Mucosa of descending colon (tissue), 3 donors: ENCODE measurements around the gene BAZ1A. TPM values are rescaled to one million over a fixed set of nuclear protein-coding genes. Genes with fewer than 3 reads are reported as not detected.

Experiments used
- ATAC-seq: fragments of 200-7000 bp; cut with Tn5 transposase; one replicate; pipeline ENCODE4 v1.9.1; 2020; ENCODE audit warnings: mild to moderate bottlenecking, moderate library complexity
- DNase-seq, 3 donors: peaks; one replicate each; pipeline ENCODE4 v3.0.0-alpha.2; 2020
- H3K36me3 ChIP-seq: fragments of 200-600 bp; one replicate; pipeline ENCODE4 v1.8.0; 2021; ENCODE audit warnings: low read depth, mild to moderate bottlenecking
- H3K4me1 ChIP-seq: fragments of 200-600 bp; one replicate; pipeline ENCODE4 v1.8.0; 2021; ENCODE audit warnings: low read depth, mild to moderate bottlenecking
- H3K4me3 ChIP-seq: fragments of 200-600 bp; one replicate; pipeline ENCODE4 v1.8.0; 2021; ENCODE audit warnings: mild to moderate bottlenecking
- H3K9me3 ChIP-seq: fragments of 200-600 bp; one replicate; pipeline ENCODE4 v1.8.0; 2021; ENCODE audit warnings: mild to moderate bottlenecking
- CTCF ChIP-seq: fragments of 200-600 bp; IDR thresholded peaks from one replicate; pipeline ENCODE4 v1.8.0; 2022; ENCODE audit warnings: antibody characterized with exemption, mild to moderate bottlenecking
- intact Hi-C, 2 donors: fragments of 100-400 bp; cut with DNase I in 1 of 2; cut with micrococcal nuclease in 1 of 2; formaldehyde crosslinking; loops; one replicate each; pipeline versions ENCODE4 v1.11.0 to v1.11.1; 2022; cut with DNase I, micrococcal nuclease
- total RNA-seq, 3 donors: library from RNA; stranded (reverse); fragmentation: NEBNext Ultra II Directional in 2 of 3; extraction: Animal tissue kit (Norgen Biotek cat#: 25700) in 2 of 3; gene quantifications; one replicate each; pipeline versions ENCODE4 v1.2.1 to v1.2.4, GENCODE V29; 2021 to 2023
- donor health status: DM: no; HTN: no; CAD: no; lungs with moderate emphysema.
- donor health status: DM: no; HTN: no; CAD: no.
- donor health status: DM: no; HTN: yes; CAD: no.

The BAZ1A gene
- total RNA-seq, 3 donors from 2014 or later: 30.6 to 30.9 (median 30.8) TPM

- DNase-seq: no peak
- H3K36me3 ChIP-seq: no peaks in the 10 kb centered on the region
- no peaks in the 10 kb centered on the region for H3K9me3 ChIP-seq
- no peak overlapping the region for H3K4me3 ChIP-seq
- no peak for TF ChIP-seq CTCF
- no peaks in the 10 kb centered on the region for H3K4me1 ChIP-seq
- no peak for ATAC-seq
- intact Hi-C loops: no loop called here
These were observed 142.4 kb downstream of the BAZ1A start for GRCh38 chr14:34732802-34733201.

- no peak for TF ChIP-seq CTCF
- no peaks in the 10 kb centered on the region for H3K4me1 ChIP-seq
- H3K36me3 ChIP-seq: no peaks in the 10 kb centered on the region
- ATAC-seq: no peak
- intact Hi-C loops: loop anchor here in 1 of 2 donors (5.0 kb wide), 1 partner anchor 52 kb away; no protein-coding TSS in a partner anchor
- H3K9me3 ChIP-seq: no peaks in the 10 kb centered on the region
- no peak for DNase-seq
- no peak overlapping the region for H3K4me3 ChIP-seq
These were observed 151.3 kb downstream of the BAZ1A start for GRCh38 chr14:34723867-34724266.

GRCh38 chr14:34722723-34723545 is 152.2 kb downstream of the BAZ1A start:
- H3K4me1 ChIP-seq: no peaks in the 10 kb centered on the region
- H3K4me3 ChIP-seq: no peak overlapping the region
- peak; percentile 66 for ATAC-seq
- DNase-seq: peak in 1 of 3 donors; percentile 69
- H3K9me3 ChIP-seq: no peaks in the 10 kb centered on the region
- TF ChIP-seq CTCF: peak; percentile 61
- intact Hi-C loops: loop anchor here in 1 of 2 donors (5.0 kb wide), 1 partner anchor 51 kb away; no protein-coding TSS in a partner anchor
- H3K36me3 ChIP-seq: no peaks in the 10 kb centered on the region

- intact Hi-C loops: loop anchor here in 1 of 2 donors (5.0 kb wide), 1 partner anchor 49 kb away; no protein-coding TSS in a partner anchor
- H3K4me1 ChIP-seq: no peaks in the 10 kb centered on the region
- no peak overlapping the region for H3K4me3 ChIP-seq
- no peak for TF ChIP-seq CTCF
- no peaks in the 10 kb centered on the region for H3K36me3 ChIP-seq
- H3K9me3 ChIP-seq: no peaks in the 10 kb centered on the region
- DNase-seq (no peak), ATAC-seq (no peak)
These were observed 154.0 kb downstream of the BAZ1A start for GRCh38 chr14:34721129-34721528.

GRCh38 chr14:34718750-34719304 is 156.3 kb downstream of the BAZ1A start:
- no peaks in the 10 kb centered on the region for H3K36me3 ChIP-seq
- H3K9me3 ChIP-seq: no peaks in the 10 kb centered on the region
- no peaks in the 10 kb centered on the region for H3K4me1 ChIP-seq
- ATAC-seq (no peak), DNase-seq (no peak)
- no peak for TF ChIP-seq CTCF
- intact Hi-C loops: loop anchor here in 1 of 2 donors (5.0 kb wide), 1 partner anchor 47 kb away; no protein-coding TSS in a partner anchor
- no peak overlapping the region for H3K4me3 ChIP-seq
